ENCODE data around the gene SYNDIG1.

Gene SYNDIG1

GRCh38 chr20:24572140-24572539, 102.7 kb downstream of the SYNDIG1 start:
- DNase-seq: no peak

- DNase-seq: no peak
Measured at GRCh38 chr20:24572862-24573261, 103.4 kb downstream of the SYNDIG1 start.

- DNase-seq: no peak
Measured at GRCh38 chr20:24573557-24573956, 104.1 kb downstream of the SYNDIG1 start.

GRCh38 chr20:24574307-24574706, 104.9 kb downstream of the SYNDIG1 start:
- no peak for DNase-seq

- no peak for DNase-seq
Measured at GRCh38 chr20:24574797-24575196, 105.4 kb downstream of the SYNDIG1 start.

- DNase-seq: no peak
Measured at GRCh38 chr20:24575811-24576210, 106.4 kb downstream of the SYNDIG1 start.

GRCh38 chr20:24576447-24576846, 107.0 kb downstream of the SYNDIG1 start:
- DNase-seq: no peak

GRCh38 chr20:24577271-24577909, 108.0 kb downstream of the SYNDIG1 start:
- DNase-seq: no peak

GRCh38 chr20:24578567-24579415, 109.4 kb downstream of the SYNDIG1 start:
- no peak for DNase-seq

GRCh38 chr20:24579475-24579874, 110.0 kb downstream of the SYNDIG1 start:
- no peak for DNase-seq

- no peak for DNase-seq
Measured at GRCh38 chr20:24580006-24580405, 110.6 kb downstream of the SYNDIG1 start.

- DNase-seq: no peak
Measured at GRCh38 chr20:24580855-24581254, 111.4 kb downstream of the SYNDIG1 start.

- DNase-seq: no peak
Measured at GRCh38 chr20:24581443-24582170, 112.2 kb downstream of the SYNDIG1 start.

- DNase-seq: no peak
Measured at GRCh38 chr20:24582373-24583168, 113.1 kb downstream of the SYNDIG1 start.

- no peak for DNase-seq
Measured at GRCh38 chr20:24583169-24583792, 113.9 kb downstream of the SYNDIG1 start.

GRCh38 chr20:24584078-24584477, 114.6 kb downstream of the SYNDIG1 start:
- no peak for DNase-seq

GRCh38 chr20:24584538-24585356, 115.3 kb downstream of the SYNDIG1 start:
- DNase-seq: no peak

GRCh38 chr20:24585796-24586522, 116.5 kb downstream of the SYNDIG1 start:
- DNase-seq: no peak

- no peak for DNase-seq
Measured at GRCh38 chr20:24586523-24586840, 117.1 kb downstream of the SYNDIG1 start.

GRCh38 chr20:24587384-24588046, 118.1 kb downstream of the SYNDIG1 start:
- DNase-seq: no peak
